ENCODE data around the gene FKBP5.

GRCh38 chr6:35718911-35719381 lies 30.2 kb upstream of the FKBP5 start:
- TF ChIP-seq EP300 (IDR thresholded peaks at IDR 0.05) (no peak), CTCF (IDR thresholded peaks at IDR 0.05) (no peak)

Measured in ovary (tissue), 3 donors.